BE2C (cell line): ENCODE measurements around the gene RASAL3.

Source experiments
- DNase-seq: peaks from one replicate; pipeline ENCODE4 v3.0.0-alpha.2; 2020
- H3K27me3 ChIP-seq: fragments of 250-450 bp; sonication (Bioruptor Pico); 2 replicates; pipeline ENCODE4 v1.5.1; 2020; ENCODE audit warnings: mild to moderate bottlenecking
- H3K36me3 ChIP-seq: fragments of 250-450 bp; sonication (Bioruptor Pico); 2 replicates; pipeline ENCODE4 v1.5.1; 2020; ENCODE audit warnings: mild to moderate bottlenecking
- H3K4me1 ChIP-seq: fragments of 250-450 bp; sonication (Bioruptor Pico); 2 replicates; pipeline ENCODE4 v1.5.1; 2020
- H3K4me3 ChIP-seq: 2 replicates; pipeline ENCODE4 v1.5.1; 2011; ENCODE audit warnings: low read depth, low read length
- H3K9me3 ChIP-seq: fragments of 250-450 bp; sonication (Bioruptor Pico); 2 replicates; pipeline ENCODE4 v1.5.1; 2020
- CTCF ChIP-seq: IDR thresholded peaks from 2 replicates; pipeline ENCODE4 v1.5.1; 2012; ENCODE audit warnings: mild to moderate bottlenecking, low read depth, low read length

Gene RASAL3

GRCh38 chr19:15402411-15403150, 61.8 kb downstream of the RASAL3 start:
- H3K36me3 ChIP-seq, result peaks cover 87% of the 10 kb centered on the region

More at GRCh38 chr19:15402411-15403150, 61.8 kb downstream of the RASAL3 start:
- Histone ChIP-seq H3K9me3 (no peaks in the 10 kb centered on the region), H3K27me3 (no peaks in the 10 kb centered on the region), H3K4me1 (peaks cover 4% of the 10 kb centered on the region), H3K4me3 (no peak overlapping the region)
- DNase-seq, result no peak
- no peak for TF ChIP-seq CTCF
